ENCODE measurements around the gene GPR63. TPM values are rescaled to one million over a fixed set of nuclear protein-coding genes. Genes with fewer than 3 reads are reported as not detected.
A peak's percentile ranks its signal among the peaks of the same experiment; 100 is the strongest.

Gene GPR63
- total RNA-seq, 1 donor from 2014 or later: 18.2 TPM

DNA sequence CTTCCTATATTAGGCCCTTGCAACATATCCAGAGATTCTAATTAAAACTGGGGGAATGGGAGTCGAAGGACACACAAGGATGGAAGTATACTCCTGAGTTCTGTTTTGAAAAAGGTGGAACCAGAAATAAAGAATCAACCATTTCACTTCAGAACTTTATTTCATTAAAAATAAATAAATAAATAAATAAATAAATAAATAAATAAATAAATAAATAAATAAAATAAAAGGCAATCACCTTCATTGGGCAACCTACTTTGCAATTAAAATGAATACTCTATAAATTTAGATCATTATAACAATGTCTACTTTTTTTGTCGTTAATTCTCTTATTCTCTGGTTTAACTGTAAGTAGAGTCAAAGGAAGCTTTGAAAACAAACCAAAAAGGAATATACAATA lies 25.6 kb downstream of the GPR63 start:
- Histone ChIP-seq H2AFZ (replicated peaks) (no peak overlapping the region), H3K9me3 (ENCODE audit: low read depth) (no peaks in the 10 kb centered on the region), H3K27me3 (no peaks in the 10 kb centered on the region), H3F3A (ENCODE audit: low read depth) (peaks cover 4% of the 10 kb centered on the region), H3K79me2 (ENCODE audit: low read depth) (peaks cover 51% of the 10 kb centered on the region), H4K20me1 (ENCODE audit: low read depth) (peaks cover 13% of the 10 kb centered on the region), H3K4me2 (no peak overlapping the region), H3K4me3 (no peak overlapping the region), H3K36me3 (no peaks in the 10 kb centered on the region), H3K4me1 (peaks cover 13% of the 10 kb centered on the region), H3K9ac (no peak overlapping the region), H3K27ac (no peak overlapping the region)
- Mint-ChIP-seq H3K27ac (no peak overlapping the region), H3K9me3 (no peaks in the 10 kb centered on the region), H3K27me3 (ENCODE audit: insufficient read depth, low read depth) (no peaks in the 10 kb centered on the region), H3K36me3 (no peaks in the 10 kb centered on the region), H3K4me1 (peaks cover 6% of the 10 kb centered on the region), H3K4me3 (no peak overlapping the region)
- TF ChIP-seq, protein P1, sequence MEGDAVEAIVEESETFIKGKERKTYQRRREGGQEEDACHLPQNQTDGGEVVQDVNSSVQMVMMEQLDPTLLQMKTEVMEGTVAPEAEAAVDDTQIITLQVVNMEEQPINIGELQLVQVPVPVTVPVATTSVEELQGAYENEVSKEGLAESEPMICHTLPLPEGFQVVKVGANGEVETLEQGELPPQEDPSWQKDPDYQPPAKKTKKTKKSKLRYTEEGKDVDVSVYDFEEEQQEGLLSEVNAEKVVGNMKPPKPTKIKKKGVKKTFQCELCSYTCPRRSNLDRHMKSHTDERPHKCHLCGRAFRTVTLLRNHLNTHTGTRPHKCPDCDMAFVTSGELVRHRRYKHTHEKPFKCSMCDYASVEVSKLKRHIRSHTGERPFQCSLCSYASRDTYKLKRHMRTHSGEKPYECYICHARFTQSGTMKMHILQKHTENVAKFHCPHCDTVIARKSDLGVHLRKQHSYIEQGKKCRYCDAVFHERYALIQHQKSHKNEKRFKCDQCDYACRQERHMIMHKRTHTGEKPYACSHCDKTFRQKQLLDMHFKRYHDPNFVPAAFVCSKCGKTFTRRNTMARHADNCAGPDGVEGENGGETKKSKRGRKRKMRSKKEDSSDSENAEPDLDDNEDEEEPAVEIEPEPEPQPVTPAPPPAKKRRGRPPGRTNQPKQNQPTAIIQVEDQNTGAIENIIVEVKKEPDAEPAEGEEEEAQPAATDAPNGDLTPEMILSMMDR (IDR thresholded peaks at IDR 0.05): no peak
- TF ChIP-seq EZH2 (IDR thresholded peaks at IDR 0.05) (no peak), EZH2phosphoT487 (IDR thresholded peaks at IDR 0.05) (no peak)
- DNase-seq (ENCODE audit: low spot score): no peak

DNA sequence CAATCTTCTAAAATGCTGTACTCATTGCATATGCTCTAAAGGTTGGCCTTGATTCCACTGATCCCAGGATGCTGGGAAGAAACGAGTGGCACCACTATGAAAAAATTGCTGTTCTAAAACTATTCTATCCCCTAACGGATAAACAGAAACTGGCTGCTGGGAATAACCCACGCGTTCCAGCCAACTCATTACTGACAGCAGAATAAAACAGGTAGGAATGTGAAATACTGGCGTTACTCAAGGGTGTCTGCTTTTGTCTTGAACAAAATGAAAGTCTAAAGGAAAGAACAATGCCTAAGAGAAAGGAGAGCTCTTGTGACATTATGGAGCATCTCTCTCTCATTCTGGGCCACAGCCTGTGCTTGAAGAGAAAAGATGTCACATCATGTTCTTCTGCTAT lies 26.1 kb downstream of the GPR63 start:
- TF ChIP-seq EZH2 (IDR thresholded peaks at IDR 0.05): no peak
- no peaks in the 10 kb centered on the region for H3K27me3 Mint-ChIP-seq (ENCODE audit: insufficient read depth, low read depth)
- Histone ChIP-seq H3K4me2 (no peak overlapping the region), H3K27ac (no peak overlapping the region), H4K20me1 (ENCODE audit: low read depth) (peaks cover 9% of the 10 kb centered on the region), H3K79me2 (ENCODE audit: low read depth) (peaks cover 50% of the 10 kb centered on the region), H2AFZ (replicated peaks) (no peak overlapping the region), H3K27me3 (no peaks in the 10 kb centered on the region), H3K4me1 (peaks cover 9% of the 10 kb centered on the region), H3K4me3 (no peak overlapping the region), H3K36me3 (no peaks in the 10 kb centered on the region), H3K9me3 (ENCODE audit: low read depth) (no peaks in the 10 kb centered on the region), H3K9ac (no peak overlapping the region), H3F3A (ENCODE audit: low read depth) (no peaks in the 10 kb centered on the region)
- H3K9me3 Mint-ChIP-seq: no peaks in the 10 kb centered on the region
- DNase-seq (ENCODE audit: low spot score): peak; percentile 34
- no peak overlapping the region for H3K27ac Mint-ChIP-seq
- H3K4me3 Mint-ChIP-seq: no peak overlapping the region
- no peaks in the 10 kb centered on the region for H3K36me3 Mint-ChIP-seq
- peaks cover under 1% of the 10 kb centered on the region for H3K4me1 Mint-ChIP-seq

DNA sequence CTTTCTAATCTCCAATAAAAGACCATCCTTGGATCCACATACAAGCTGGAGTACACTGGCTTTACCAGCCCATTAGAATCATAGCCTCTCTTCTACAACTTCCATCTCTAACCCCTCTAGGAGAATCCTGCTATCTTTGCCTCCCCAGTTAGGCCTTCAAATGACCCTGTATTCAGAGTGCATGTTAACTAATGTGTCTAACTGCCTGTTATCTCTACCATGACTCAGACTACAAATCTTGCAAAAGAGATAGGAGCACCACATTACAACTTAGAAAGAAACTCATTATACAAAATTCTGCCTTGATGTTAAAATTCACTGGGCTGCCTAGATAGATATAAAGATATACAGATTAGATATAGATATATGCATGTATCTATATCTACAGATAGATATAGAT lies 28.2 kb downstream of the GPR63 start:
- no peak overlapping the region for H3K27ac ChIP-seq
- no peaks in the 10 kb centered on the region for H3K9me3 ChIP-seq (ENCODE audit: low read depth)
- H3F3A ChIP-seq (ENCODE audit: low read depth): no peaks in the 10 kb centered on the region
- no peak overlapping the region for H3K27ac Mint-ChIP-seq
- H3K79me2 ChIP-seq (ENCODE audit: low read depth): peaks cover 30% of the 10 kb centered on the region
- no peaks in the 10 kb centered on the region for H3K36me3 ChIP-seq
- H3K27me3 ChIP-seq: no peaks in the 10 kb centered on the region
- no peaks in the 10 kb centered on the region for H3K9me3 Mint-ChIP-seq
- peaks cover 5% of the 10 kb centered on the region for H3K4me1 ChIP-seq
- H2AFZ ChIP-seq (replicated peaks): no peak overlapping the region
- H3K27me3 Mint-ChIP-seq (ENCODE audit: insufficient read depth, low read depth): no peaks in the 10 kb centered on the region
- TF ChIP-seq, protein P1 (IDR thresholded peaks at IDR 0.05): no peak
- TF ChIP-seq EZH2 (IDR thresholded peaks at IDR 0.05) (no peak), EZH2phosphoT487 (IDR thresholded peaks at IDR 0.05) (no peak)
- H3K4me1 Mint-ChIP-seq: no peaks in the 10 kb centered on the region
- no peak overlapping the region for H3K4me3 ChIP-seq
- peaks cover 7% of the 10 kb centered on the region for H4K20me1 ChIP-seq (ENCODE audit: low read depth)
- H3K9ac ChIP-seq: no peak overlapping the region
- DNase-seq (ENCODE audit: low spot score): no peak
- H3K4me2 ChIP-seq: no peak overlapping the region
- no peak overlapping the region for H3K4me3 Mint-ChIP-seq
- H3K36me3 Mint-ChIP-seq: no peaks in the 10 kb centered on the region

DNA sequence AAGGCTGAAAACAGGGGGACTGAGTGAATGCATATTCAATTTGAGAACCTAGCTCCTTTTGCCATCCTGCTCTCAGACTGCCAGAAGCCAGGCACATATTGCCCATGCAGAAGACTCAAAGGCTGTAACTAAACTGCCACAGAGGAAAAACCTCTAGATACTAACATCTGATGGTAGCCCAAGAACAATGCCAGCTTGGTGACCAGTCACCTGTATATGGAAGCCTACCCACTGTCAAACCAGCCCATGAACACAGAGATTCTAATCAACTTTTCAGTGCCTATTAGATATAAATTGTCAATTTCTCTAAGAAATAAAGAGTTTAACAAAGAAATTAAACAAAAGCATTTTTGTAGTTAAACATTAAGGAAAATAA lies 34.2 kb downstream of the GPR63 start:
- no peaks in the 10 kb centered on the region for H3K4me1 ChIP-seq
- no peaks in the 10 kb centered on the region for H3F3A ChIP-seq (ENCODE audit: low read depth)
- no peaks in the 10 kb centered on the region for H3K9me3 Mint-ChIP-seq
- no peaks in the 10 kb centered on the region for H3K4me1 Mint-ChIP-seq
- H3K36me3 Mint-ChIP-seq: peaks cover 8% of the 10 kb centered on the region
- no peak overlapping the region for H3K27ac ChIP-seq
- TF ChIP-seq, protein P1 (IDR thresholded peaks at IDR 0.05): no peak
- TF ChIP-seq EZH2phosphoT487 (IDR thresholded peaks at IDR 0.05) (no peak), EZH2 (IDR thresholded peaks at IDR 0.05) (no peak)
- H3K4me3 ChIP-seq: no peak overlapping the region
- no peaks in the 10 kb centered on the region for H3K27me3 Mint-ChIP-seq (ENCODE audit: insufficient read depth, low read depth)
- no peak for DNase-seq (ENCODE audit: low spot score)
- H3K27me3 ChIP-seq: no peaks in the 10 kb centered on the region
- no peaks in the 10 kb centered on the region for H4K20me1 ChIP-seq (ENCODE audit: low read depth)
- no peaks in the 10 kb centered on the region for H3K9me3 ChIP-seq (ENCODE audit: low read depth)
- H3K79me2 ChIP-seq (ENCODE audit: low read depth): peaks cover 21% of the 10 kb centered on the region
- H3K4me3 Mint-ChIP-seq: no peak overlapping the region
- no peak overlapping the region for H3K27ac Mint-ChIP-seq
- H2AFZ ChIP-seq (replicated peaks): no peak overlapping the region
- no peak overlapping the region for H3K4me2 ChIP-seq
- no peaks in the 10 kb centered on the region for H3K36me3 ChIP-seq
- no peak overlapping the region for H3K9ac ChIP-seq
